Measurements from ENCODE around the gene LRMDA.

- no peak for TF ChIP-seq CTCF (IDR thresholded peaks at IDR 0.05)
- no peak for TF ChIP-seq POLR2A (IDR thresholded peaks at IDR 0.05)
Observed at GRCh38 chr10:76044751-76045150, 613.3 kb downstream of the LRMDA start.

Measured in sigmoid colon (tissue), 3 donors.